Smooth muscle cell (in vitro differentiated cells): ENCODE measurements around the gene RBP5. TPM values are rescaled to one million over a fixed set of nuclear protein-coding genes. Genes with fewer than 3 reads are reported as not detected.

Experiments used
- DNase-seq: peaks from one replicate; lab custom pipeline; 2025; ENCODE audit not compliant: unreplicated experiment; lab: John Stamatoyannopoulos, UW
- H2AFZ ChIP-seq: fragments of 200-600 bp; sonication (generic); 2 replicates; pipeline ENCODE4 v1.6.0; 2016; ENCODE audit warnings: antibody characterized with exemption, low read depth, mild to moderate bottlenecking
- H3F3A ChIP-seq: fragments of 200-600 bp; sonication (generic); 2 replicates; pipeline ENCODE4 v1.6.0; 2017; ENCODE audit warnings: antibody characterized with exemption, low read depth
- H3K27ac ChIP-seq: fragments of 200-600 bp; sonication (generic); 2 replicates; pipeline ENCODE4 v1.5.1; 2016; ENCODE audit warnings: low read depth, mild to moderate bottlenecking
- H3K27me3 ChIP-seq: fragments of 200-600 bp; sonication (generic); 2 replicates; pipeline ENCODE4 v1.6.1; 2016; ENCODE audit warnings: low read depth, mild to moderate bottlenecking
- H3K36me3 ChIP-seq: fragments of 200-600 bp; sonication (generic); 2 replicates; pipeline ENCODE4 v1.5.1; 2016; ENCODE audit warnings: low read depth
- H3K4me1 ChIP-seq: fragments of 200-600 bp; sonication (generic); 2 replicates; pipeline ENCODE4 v1.5.1; 2016; ENCODE audit warnings: low read depth
- H3K4me2 ChIP-seq: fragments of 200-600 bp; sonication (generic); 2 replicates; pipeline ENCODE4 v1.6.0; 2016; ENCODE audit warnings: mild to moderate bottlenecking
- H3K4me3 ChIP-seq: fragments of 200-600 bp; sonication (generic); 2 replicates; pipeline ENCODE4 v1.5.1; 2016; ENCODE audit warnings: mild to moderate bottlenecking
- H3K79me2 ChIP-seq: fragments of 200-600 bp; sonication (generic); 2 replicates; pipeline ENCODE4 v1.6.0; 2016; ENCODE audit warnings: low read depth, mild to moderate bottlenecking
- H3K9ac ChIP-seq: fragments of 200-600 bp; sonication (generic); 2 replicates; pipeline ENCODE4 v1.6.0; 2016; ENCODE audit warnings: low read depth
- H3K9me3 ChIP-seq: fragments of 200-600 bp; sonication (generic); replicated peaks from 2 replicates; pipeline ENCODE4 v1.5.1; 2016; ENCODE audit warnings: low read depth
- H4K20me1 ChIP-seq: fragments of 200-600 bp; sonication (generic); 2 replicates; pipeline ENCODE4 v1.6.0; 2016; ENCODE audit warnings: low read depth
- WGBS: methylation state at CpG from one replicate; pipeline ENCODE4 v1.1.7; 2016; ENCODE audit warnings: low lambda C conversion rate; 5-methylcytosine and 5-hydroxymethylcytosine counted together
- polyA plus RNA-seq: library from polyadenylated mRNA; unstranded; fragments of >200 nt; fragmentation: Nextera tagmentation; extraction: Ambion mirVana; gene quantifications from 2 replicates; pipeline ENCODE4 v1.2.1, GENCODE V29; 2016
- total RNA-seq: library from RNA; depleted of rRNA; stranded (reverse); fragments of >200 nt; gene quantifications from 2 replicates; pipeline ENCODE4 v1.2.3, GENCODE V29; 2014
- TF ChIP-seq, protein P1 (sequence below): fragments of 200-600 bp; sonication (generic); IDR thresholded peaks from 2 replicates; pipeline ENCODE4 v1.5.1; 2017; ENCODE audit warnings: borderline replicate concordance, mild to moderate bottlenecking, antibody characterized with exemption; ENCODE audit not compliant: insufficient read depth, poor library complexity, severe bottlenecking

RBP5 gene
- total and polyA plus RNA-seq, 2 experiments from 2014 or later: 0.21 TPM; not detected in 1

DNA sequence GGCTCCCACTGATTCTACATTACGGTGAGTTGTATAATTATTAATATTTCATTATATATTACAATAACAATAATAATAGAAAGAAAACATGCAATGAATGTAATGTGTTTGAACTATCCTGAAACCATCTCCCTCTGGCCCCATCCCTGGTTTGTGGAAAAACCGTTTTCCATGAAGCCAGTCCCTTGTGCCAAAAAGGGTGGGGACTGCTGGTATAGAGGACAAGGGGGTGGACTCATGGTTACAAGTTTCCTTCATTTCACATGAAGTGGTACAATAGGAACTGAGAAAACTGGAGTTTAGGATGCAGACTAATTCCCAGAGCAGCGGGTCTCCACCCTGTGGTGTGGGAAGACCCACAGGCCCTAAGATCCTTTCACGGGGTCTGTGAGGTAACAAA lies 16.6 kb downstream of the RBP5 start:
- H4K20me1 ChIP-seq: peaks cover 7% of the 10 kb centered on the region
- no peak overlapping the region for H2AFZ ChIP-seq
- no peak overlapping the region for H3K27ac ChIP-seq
- no peaks in the 10 kb centered on the region for H3F3A ChIP-seq
- DNase-seq: no peak
- H3K36me3 ChIP-seq: no peaks in the 10 kb centered on the region
- peaks cover 6% of the 10 kb centered on the region for H3K79me2 ChIP-seq
- no peak overlapping the region for H3K4me2 ChIP-seq
- no peak overlapping the region for H3K4me3 ChIP-seq
- no peaks in the 10 kb centered on the region for H3K27me3 ChIP-seq
- no peak overlapping the region for H3K9ac ChIP-seq
- TF ChIP-seq, protein P1, sequence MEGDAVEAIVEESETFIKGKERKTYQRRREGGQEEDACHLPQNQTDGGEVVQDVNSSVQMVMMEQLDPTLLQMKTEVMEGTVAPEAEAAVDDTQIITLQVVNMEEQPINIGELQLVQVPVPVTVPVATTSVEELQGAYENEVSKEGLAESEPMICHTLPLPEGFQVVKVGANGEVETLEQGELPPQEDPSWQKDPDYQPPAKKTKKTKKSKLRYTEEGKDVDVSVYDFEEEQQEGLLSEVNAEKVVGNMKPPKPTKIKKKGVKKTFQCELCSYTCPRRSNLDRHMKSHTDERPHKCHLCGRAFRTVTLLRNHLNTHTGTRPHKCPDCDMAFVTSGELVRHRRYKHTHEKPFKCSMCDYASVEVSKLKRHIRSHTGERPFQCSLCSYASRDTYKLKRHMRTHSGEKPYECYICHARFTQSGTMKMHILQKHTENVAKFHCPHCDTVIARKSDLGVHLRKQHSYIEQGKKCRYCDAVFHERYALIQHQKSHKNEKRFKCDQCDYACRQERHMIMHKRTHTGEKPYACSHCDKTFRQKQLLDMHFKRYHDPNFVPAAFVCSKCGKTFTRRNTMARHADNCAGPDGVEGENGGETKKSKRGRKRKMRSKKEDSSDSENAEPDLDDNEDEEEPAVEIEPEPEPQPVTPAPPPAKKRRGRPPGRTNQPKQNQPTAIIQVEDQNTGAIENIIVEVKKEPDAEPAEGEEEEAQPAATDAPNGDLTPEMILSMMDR: no peak
- WGBS: 94% methylated on average over 4 of the region's 4 CpGs
- H3K4me1 ChIP-seq: no peaks in the 10 kb centered on the region
- no peaks in the 10 kb centered on the region for H3K9me3 ChIP-seq

DNA sequence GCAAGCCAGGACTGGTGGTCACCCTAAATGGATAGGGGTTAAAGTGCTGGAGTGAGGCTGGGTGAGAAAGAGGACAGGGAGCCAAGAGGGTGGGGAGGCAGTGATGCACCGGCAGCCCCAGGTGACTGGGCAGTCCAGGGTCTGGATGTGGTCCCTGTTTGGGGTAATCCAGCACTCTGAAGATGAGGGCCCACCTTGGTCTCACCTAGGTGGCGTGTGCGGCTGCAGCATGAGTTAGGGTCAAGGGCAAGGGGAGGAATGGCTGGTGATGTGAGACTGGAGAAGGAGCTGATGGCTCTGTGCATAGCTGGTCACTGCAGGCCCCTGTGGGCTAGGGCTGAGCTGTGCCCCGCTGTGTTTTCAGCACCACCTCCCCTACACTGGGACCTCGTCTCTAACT lies 18.0 kb downstream of the RBP5 start:
- no peaks in the 10 kb centered on the region for H3K36me3 ChIP-seq
- no peaks in the 10 kb centered on the region for H3F3A ChIP-seq
- H3K27ac ChIP-seq: no peak overlapping the region
- no peak overlapping the region for H3K9ac ChIP-seq
- H2AFZ ChIP-seq: no peak overlapping the region
- no peak overlapping the region for H3K4me2 ChIP-seq
- no peaks in the 10 kb centered on the region for H3K27me3 ChIP-seq
- TF ChIP-seq, protein P1: no peak
- H4K20me1 ChIP-seq: peaks cover 7% of the 10 kb centered on the region
- 97% methylated on average over 5 of the region's 5 CpGs for WGBS
- H3K4me1 ChIP-seq: no peaks in the 10 kb centered on the region
- DNase-seq: no peak
- H3K9me3 ChIP-seq: no peaks in the 10 kb centered on the region
- H3K79me2 ChIP-seq: peaks cover 14% of the 10 kb centered on the region
- H3K4me3 ChIP-seq: no peak overlapping the region

DNA sequence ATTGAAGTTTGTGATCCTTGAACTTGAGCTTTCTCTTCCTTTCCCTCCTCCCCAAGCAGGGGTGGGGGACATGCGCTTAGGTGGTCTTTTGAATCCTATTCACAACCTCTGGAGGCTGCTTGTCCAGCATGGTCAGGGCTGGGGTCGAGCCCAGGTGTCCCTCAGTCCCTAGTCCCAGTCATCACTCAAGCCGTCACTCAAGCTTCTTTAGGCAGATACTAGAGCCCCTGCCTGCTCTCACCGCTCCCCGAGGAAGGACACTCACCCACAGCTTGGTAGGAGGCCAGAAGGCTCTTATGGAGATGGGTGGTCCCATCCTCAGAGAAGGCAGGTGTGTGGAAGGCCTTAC lies 19.1 kb downstream of the RBP5 start:
- no peak overlapping the region for H3K27ac ChIP-seq
- TF ChIP-seq, protein P1: no peak
- peak overlapping the region; percentile 83 for H3K4me3 ChIP-seq
- H3K27me3 ChIP-seq: no peaks in the 10 kb centered on the region
- no peaks in the 10 kb centered on the region for H3K4me1 ChIP-seq
- no peak overlapping the region for H3K9ac ChIP-seq
- no peaks in the 10 kb centered on the region for H3K36me3 ChIP-seq
- no peak overlapping the region for H2AFZ ChIP-seq
- WGBS: 75% methylated on average over 5 of the region's 5 CpGs
- peak overlapping the region; percentile 99 for H3K4me2 ChIP-seq
- no peak for DNase-seq
- no peaks in the 10 kb centered on the region for H3K9me3 ChIP-seq
- H3K79me2 ChIP-seq: peaks cover 14% of the 10 kb centered on the region
- H4K20me1 ChIP-seq: peaks cover 7% of the 10 kb centered on the region
- no peaks in the 10 kb centered on the region for H3F3A ChIP-seq

DNA sequence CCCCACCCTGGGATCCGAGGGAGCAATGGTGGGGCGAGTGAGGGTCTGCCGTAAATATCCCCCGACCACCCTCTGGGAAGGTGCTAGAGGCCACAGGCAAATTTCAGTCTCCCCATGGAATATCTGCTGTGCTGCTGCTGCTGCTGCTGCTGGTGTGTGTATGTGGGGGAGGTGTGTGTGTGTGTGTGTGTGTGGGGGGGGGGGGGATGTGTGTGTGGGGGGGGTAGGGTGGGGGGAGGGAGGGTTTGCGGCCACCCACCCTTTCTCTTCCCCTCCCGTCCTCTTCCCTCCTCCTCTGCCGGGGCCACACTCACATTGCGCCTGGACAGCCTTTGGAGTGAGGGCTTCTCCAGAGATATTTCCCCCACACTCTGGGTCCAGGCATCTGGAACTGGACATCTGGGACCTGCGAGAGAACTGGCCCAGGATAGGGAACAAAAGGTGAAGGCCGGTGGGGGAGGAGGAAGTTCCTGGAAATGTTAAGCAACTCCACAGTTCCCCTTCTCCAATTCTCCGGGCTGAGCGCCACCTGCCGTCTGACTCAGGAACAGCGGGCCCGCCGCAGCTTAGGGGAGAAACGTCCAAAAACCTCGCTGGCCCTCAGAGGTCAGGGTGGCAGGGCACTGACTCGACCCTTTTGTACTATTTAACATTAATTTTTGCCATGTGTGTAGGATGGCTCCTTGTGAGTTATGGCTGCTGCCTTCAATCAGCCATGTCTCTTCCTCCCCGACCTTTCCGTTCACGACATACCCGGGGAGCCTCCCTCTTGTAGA lies 19.7 kb downstream of the RBP5 start, which contains the start of gene C1RL:
C1RL (minus strand) TSS at position 419 of the 776 bp plus-strand sequence; CDS start at position 385, 34 bp downstream.
- peaks cover 5% of the 10 kb centered on the region for H4K20me1 ChIP-seq
- no peaks in the 10 kb centered on the region for H3F3A ChIP-seq
- no peaks in the 10 kb centered on the region for H3K36me3 ChIP-seq
- TF ChIP-seq, protein P1: peak; percentile 94
- no peaks in the 10 kb centered on the region for H3K27me3 ChIP-seq
- peak within 1 kb of the TSS; percentile 83 for H3K4me3 ChIP-seq
- 24% methylated on average over 20 of the region's 23 CpGs for WGBS
- H3K79me2 ChIP-seq: peaks cover 14% of the 10 kb centered on the region
- no peaks in the 10 kb centered on the region for H3K4me1 ChIP-seq
- H3K9ac ChIP-seq: peak within 1 kb of the TSS; percentile 82
- H3K27ac ChIP-seq: peak within 1 kb of the TSS; percentile 52
- peak within 1 kb of the TSS; percentile 99 for H3K4me2 ChIP-seq
- H3K9me3 ChIP-seq: no peaks in the 10 kb centered on the region
- H2AFZ ChIP-seq: peak within 1 kb of the TSS; percentile 96
- DNase-seq: peak; percentile 61
